GM23248 (cell line): ENCODE measurements around the gene EIF2S3. TPM values are rescaled to one million over a fixed set of nuclear protein-coding genes. Genes with fewer than 3 reads are reported as not detected.
A peak's percentile ranks its signal among the peaks of the same experiment; 100 is the strongest.

Source experiments
- DNase-seq: peaks from one replicate; pipeline ENCODE4 v3.0.0-alpha.2; 2015
- H2AFZ ChIP-seq: fragments of 200-600 bp; sonication (generic); 2 replicates; pipeline ENCODE4 v1.6.1; 2016; ENCODE audit warnings: antibody characterized with exemption
- H3F3A ChIP-seq: fragments of 200-600 bp; sonication (generic); 2 replicates; pipeline ENCODE4 v1.6.1; 2016; ENCODE audit warnings: mild to moderate bottlenecking, antibody characterized with exemption, mixed run types; ENCODE audit not compliant: insufficient read depth
- H3K27ac ChIP-seq: fragments of 200-600 bp; sonication (generic); 2 replicates; pipeline ENCODE4 v1.5.1; 2016; ENCODE audit warnings: mild to moderate bottlenecking
- H3K27me3 ChIP-seq: fragments of 200-600 bp; sonication (generic); replicated peaks from 2 replicates; pipeline ENCODE4 v1.6.1; 2016; ENCODE audit warnings: mild to moderate bottlenecking; ENCODE audit not compliant: insufficient read depth
- H3K36me3 ChIP-seq: fragments of 200-600 bp; sonication (generic); 2 replicates; pipeline ENCODE4 v1.6.1; 2016; ENCODE audit warnings: low read depth, mild to moderate bottlenecking
- H3K4me1 ChIP-seq: fragments of 200-600 bp; sonication (generic); 2 replicates; pipeline ENCODE4 v1.6.1; 2016; ENCODE audit warnings: mild to moderate bottlenecking; ENCODE audit not compliant: insufficient read depth
- H3K4me2 ChIP-seq: fragments of 200-600 bp; sonication (generic); one replicate; pipeline ENCODE4 v1.6.1; 2016; ENCODE audit warnings: mild to moderate bottlenecking; ENCODE audit not compliant: unreplicated experiment
- H3K4me3 ChIP-seq: fragments of 200-600 bp; sonication (generic); 2 replicates; pipeline ENCODE4 v1.5.1; 2016; ENCODE audit warnings: mild to moderate bottlenecking
- H3K79me2 ChIP-seq: fragments of 200-600 bp; sonication (generic); 2 replicates; pipeline ENCODE4 v1.6.1; 2016; ENCODE audit warnings: mild to moderate bottlenecking; ENCODE audit not compliant: insufficient read depth
- H3K9ac ChIP-seq: fragments of 200-600 bp; sonication (generic); 2 replicates; pipeline ENCODE4 v1.6.1; 2016; ENCODE audit warnings: mild to moderate bottlenecking
- H3K9me2 ChIP-seq: fragments of 200-600 bp; sonication (generic); 2 replicates; pipeline ENCODE4 v1.6.1; 2016; ENCODE audit warnings: mixed run types, mild to moderate bottlenecking, moderate library complexity; ENCODE audit not compliant: insufficient read depth
- H3K9me3 ChIP-seq: fragments of 200-600 bp; sonication (generic); one replicate; pipeline ENCODE4 v1.6.1; 2017; ENCODE audit warnings: low read depth
- H4K20me1 ChIP-seq: fragments of 200-600 bp; sonication (generic); 2 replicates; pipeline ENCODE4 v1.6.0; 2016; ENCODE audit not compliant: insufficient read depth
- EZH2 ChIP-seq: fragments of 200-600 bp; sonication (generic); IDR thresholded peaks from 2 replicates; pipeline ENCODE4 v1.6.1; 2018; ENCODE audit warnings: antibody characterized with exemption, mild to moderate bottlenecking; ENCODE audit not compliant: insufficient read depth, poor library complexity, severe bottlenecking
- EZH2phosphoT487 ChIP-seq: fragments of 200-600 bp; sonication (generic); IDR thresholded peaks from 2 replicates; pipeline ENCODE4 v1.6.1; 2018; ENCODE audit warnings: antibody characterized with exemption, moderate library complexity, mild to moderate bottlenecking, low read depth; ENCODE audit not compliant: insufficient read depth
- WGBS, 2 experiments: methylation state at CpG; one replicate each; pipeline ENCODE4 v1.1.6; 2015 to 2017; ENCODE audit warnings: low lambda C conversion rate in 2 of 2, low coverage in 1 of 2; ENCODE audit errors: missing lambda C conversion rate in 2 of 2; 5-methylcytosine and 5-hydroxymethylcytosine counted together
- in situ Hi-C: fragments of 300-500 bp; cut with MboI; formaldehyde crosslinking; loops from 2 replicates; pipeline ENCODE4 v1.15.0; 2020
- polyA plus RNA-seq: library from polyadenylated mRNA; unstranded; fragments of >200 nt; fragmentation: Nextera tagmentation; extraction: Ambion mirVana; gene quantifications from 2 replicates; pipeline ENCODE4 v1.2.1, GENCODE V29; 2016
- total RNA-seq: library from RNA; depleted of rRNA; stranded (reverse); fragments of >200 nt; shearing (Covaris generic); gene quantifications from 2 replicates; pipeline ENCODE4 v1.2.3, GENCODE V29; 2014

EIF2S3 gene
- total and polyA plus RNA-seq, 2 experiments from 2014 or later: 57.2 to 190 TPM

GRCh38 chrX:24025741-24026403, 28.9 kb upstream of the EIF2S3 start:
- peaks cover 2% of the 10 kb centered on the region; the same call in 1 of the 2 replicates for H3K4me1 ChIP-seq
- 0 to 1% methylated on average over 11 to 13 of the region's 46 CpGs for WGBS, 2 experiments
- peaks cover 1% of the 10 kb centered on the region; the same call in 1 of the 2 replicates for H3F3A ChIP-seq
- H3K9me2 ChIP-seq: no peaks in the 10 kb centered on the region
- in situ Hi-C loops: no loop called here
- no peaks in the 10 kb centered on the region for H3K27me3 ChIP-seq
- H3K4me2 ChIP-seq: peak overlapping the region; percentile 89
- DNase-seq: peak; percentile 80
- H4K20me1 ChIP-seq: no peaks in the 10 kb centered on the region
- H3K36me3 ChIP-seq: no peaks in the 10 kb centered on the region
- H3K4me3 ChIP-seq: peak overlapping the region; percentile 83
- peaks cover 42% of the 10 kb centered on the region for H3K79me2 ChIP-seq
- TF ChIP-seq EZH2: no peak
- TF ChIP-seq EZH2phosphoT487: no peak
- peak overlapping the region; percentile 76 for H2AFZ ChIP-seq
- peak overlapping the region; percentile 100 for H3K9ac ChIP-seq
- no peaks in the 10 kb centered on the region for H3K9me3 ChIP-seq
- H3K27ac ChIP-seq: peak overlapping the region; percentile 100

GRCh38 chrX:24026432-24026831, 28.3 kb upstream of the EIF2S3 start:
- 14 to 19% methylated on average over 10 to 13 of the region's 13 CpGs for WGBS, 2 experiments
- Histone ChIP-seq H2AFZ (peak overlapping the region; percentile 76), H3K9me3 (no peaks in the 10 kb centered on the region), H3K36me3 (no peaks in the 10 kb centered on the region), H3K4me1 (no peaks in the 10 kb centered on the region), H3K27me3 (no peaks in the 10 kb centered on the region), H3K9ac (peak overlapping the region; percentile 100), H3F3A (no peaks in the 10 kb centered on the region), H4K20me1 (no peaks in the 10 kb centered on the region), H3K4me3 (peak overlapping the region; percentile 83), H3K79me2 (peaks cover 36% of the 10 kb centered on the region), H3K4me2 (peak overlapping the region; percentile 89), H3K27ac (peak overlapping the region; percentile 100), H3K9me2 (no peaks in the 10 kb centered on the region)
- in situ Hi-C loops: no loop called here
- TF ChIP-seq EZH2: no peak
- TF ChIP-seq EZH2phosphoT487: no peak
- peak; percentile 38 for DNase-seq

GRCh38 chrX:24027086-24027485, 27.7 kb upstream of the EIF2S3 start, which contains the start of gene KLHL15:
Gene KLHL15 (minus strand): TSS chrX:24027186. CDS start chrX:24006693, 20,493 bp downstream.
- H3K4me1 ChIP-seq: no peaks in the 10 kb centered on the region
- H3K4me2 ChIP-seq: peak within 1 kb of the TSS; percentile 89
- H3K36me3 ChIP-seq: no peaks in the 10 kb centered on the region
- peak within 1 kb of the TSS; percentile 100 for H3K9ac ChIP-seq
- TF ChIP-seq EZH2phosphoT487 (no peak), EZH2 (no peak)
- peak within 1 kb of the TSS; percentile 76 for H2AFZ ChIP-seq
- no peak for DNase-seq
- H3K79me2 ChIP-seq: peaks cover 30% of the 10 kb centered on the region
- no peaks in the 10 kb centered on the region for H4K20me1 ChIP-seq
- in situ Hi-C loops: no loop called here
- WGBS, 2 experiments: 84 to 85% methylated on average over 7 of the region's 7 CpGs
- no peaks in the 10 kb centered on the region for H3K27me3 ChIP-seq
- no peaks in the 10 kb centered on the region for H3K9me3 ChIP-seq
- no peaks in the 10 kb centered on the region for H3F3A ChIP-seq
- H3K27ac ChIP-seq: peak within 1 kb of the TSS; percentile 100
- peak within 1 kb of the TSS; percentile 83 for H3K4me3 ChIP-seq
- no peaks in the 10 kb centered on the region for H3K9me2 ChIP-seq

- no peaks in the 10 kb centered on the region for H3K36me3 ChIP-seq
- no peak overlapping the region for H3K4me3 ChIP-seq
- in situ Hi-C loops: no loop called here
- no peaks in the 10 kb centered on the region for H3K4me1 ChIP-seq
- no peaks in the 10 kb centered on the region for H3K9me3 ChIP-seq
- TF ChIP-seq EZH2phosphoT487: no peak
- TF ChIP-seq EZH2: no peak
- H2AFZ ChIP-seq: no peak overlapping the region
- no peaks in the 10 kb centered on the region for H3K27me3 ChIP-seq
- H3K79me2 ChIP-seq: peaks cover 21% of the 10 kb centered on the region
- no peak overlapping the region for H3K4me2 ChIP-seq
- WGBS, 2 experiments: 98 to 100% methylated on average over 6 of the region's 6 CpGs
- no peaks in the 10 kb centered on the region for H3K9me2 ChIP-seq
- no peaks in the 10 kb centered on the region for H3F3A ChIP-seq
- no peak overlapping the region for H3K27ac ChIP-seq
- no peak overlapping the region for H3K9ac ChIP-seq
- DNase-seq: no peak
- no peaks in the 10 kb centered on the region for H4K20me1 ChIP-seq
These were observed 26.8 kb upstream of the EIF2S3 start for GRCh38 chrX:24027985-24028384.
